MCF 10A (cell line): ENCODE measurements around the gene NNT. TPM values are rescaled to one million over a fixed set of nuclear protein-coding genes. Genes with fewer than 3 reads are reported as not detected.

Experiments
- BruUV-seq: library from RNA; stranded (reverse); fragments of 400-500 nt; replicated peaks from 2 replicates; lab custom pipeline; 2021; lab: Mats Ljungman, UMichigan
- CTCF ChIA-PET: fragments of 300-600 bp; sonication (Branson Sonifier 250); formaldehyde crosslinking; extraction: SDS; loops from one replicate; lab custom pipeline; 2021; ENCODE audit warnings: antibody characterized with exemption, inconsistent platforms; lab: Yijun Ruan, JAX
- POLR2A ChIA-PET: fragments of 300-600, 350-650 bp; sonication (Branson Sonifier 250); formaldehyde crosslinking; extraction: SDS; loops from one replicate; lab custom pipeline; 2020; ENCODE audit warnings: antibody characterized with exemption, inconsistent platforms; lab: Yijun Ruan, JAX
- DNase-seq: peaks from one replicate; pipeline ENCODE4 v3.0.0-alpha.2; 2018; ENCODE audit not compliant: unreplicated experiment
- H3K27ac Mint-ChIP-seq: one replicate; pipeline ENCODE4 v1.8.0; 2022; ENCODE audit warnings: mild to moderate bottlenecking, low read depth, mixed read lengths; ENCODE audit not compliant: unreplicated experiment
- H3K27me3 Mint-ChIP-seq: one replicate; pipeline ENCODE4 v1.8.0; 2022; ENCODE audit warnings: mixed read lengths; ENCODE audit not compliant: insufficient read depth, unreplicated experiment
- H3K36me3 Mint-ChIP-seq: one replicate; pipeline ENCODE4 v1.8.0; 2022; ENCODE audit warnings: mild to moderate bottlenecking, moderate library complexity, mixed read lengths; ENCODE audit not compliant: insufficient read depth, unreplicated experiment
- H3K4me1 Mint-ChIP-seq: one replicate; pipeline ENCODE4 v1.8.0; 2022; ENCODE audit warnings: mixed read lengths; ENCODE audit not compliant: insufficient read depth, unreplicated experiment
- H3K4me3 Mint-ChIP-seq: one replicate; pipeline ENCODE4 v1.8.0; 2022; ENCODE audit warnings: mild to moderate bottlenecking, moderate library complexity, mixed read lengths; ENCODE audit not compliant: unreplicated experiment
- H3K9me3 Mint-ChIP-seq: one replicate; pipeline ENCODE4 v1.8.0; 2022; ENCODE audit warnings: mixed read lengths; ENCODE audit not compliant: unreplicated experiment
- intact Hi-C: fragments of 100-400 bp; cut with micrococcal nuclease; formaldehyde crosslinking; loops from 2 replicates; pipeline ENCODE4 v1.14.1; 2022
- total RNA-seq: library from RNA; stranded (reverse); gene quantifications from 2 replicates; pipeline ENCODE4 v1.2.3, GENCODE V29; 2022
- TF ChIP-seq, protein P1 (sequence below): fragments of 200-600 bp; IDR thresholded peaks from one replicate; pipeline ENCODE4 v1.8.0; 2022; ENCODE audit warnings: antibody characterized with exemption, mild to moderate bottlenecking; ENCODE audit not compliant: unreplicated experiment

The NNT gene
- total RNA-seq, 1 experiment from 2014 or later: 52.3 TPM

DNA sequence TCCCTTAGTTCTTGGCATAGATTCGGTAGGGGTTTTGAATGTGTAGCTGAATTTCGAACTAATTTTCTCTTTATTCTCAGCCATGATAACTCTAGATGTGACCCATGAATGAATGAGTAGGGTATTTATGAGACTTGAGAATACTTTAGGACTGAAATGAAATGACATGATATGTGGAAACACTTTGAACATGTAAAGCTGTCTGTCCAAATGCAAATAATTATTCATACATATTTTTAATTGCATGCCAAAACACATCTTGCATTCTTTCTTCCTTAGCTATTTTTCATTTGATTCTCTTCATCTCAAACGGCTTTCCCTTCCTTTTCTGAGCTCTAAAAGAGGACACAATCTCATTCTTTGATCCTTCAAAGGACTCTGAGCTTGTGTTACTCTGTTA is 3.4 kb downstream of the NNT start:
- TF ChIP-seq, protein P1, sequence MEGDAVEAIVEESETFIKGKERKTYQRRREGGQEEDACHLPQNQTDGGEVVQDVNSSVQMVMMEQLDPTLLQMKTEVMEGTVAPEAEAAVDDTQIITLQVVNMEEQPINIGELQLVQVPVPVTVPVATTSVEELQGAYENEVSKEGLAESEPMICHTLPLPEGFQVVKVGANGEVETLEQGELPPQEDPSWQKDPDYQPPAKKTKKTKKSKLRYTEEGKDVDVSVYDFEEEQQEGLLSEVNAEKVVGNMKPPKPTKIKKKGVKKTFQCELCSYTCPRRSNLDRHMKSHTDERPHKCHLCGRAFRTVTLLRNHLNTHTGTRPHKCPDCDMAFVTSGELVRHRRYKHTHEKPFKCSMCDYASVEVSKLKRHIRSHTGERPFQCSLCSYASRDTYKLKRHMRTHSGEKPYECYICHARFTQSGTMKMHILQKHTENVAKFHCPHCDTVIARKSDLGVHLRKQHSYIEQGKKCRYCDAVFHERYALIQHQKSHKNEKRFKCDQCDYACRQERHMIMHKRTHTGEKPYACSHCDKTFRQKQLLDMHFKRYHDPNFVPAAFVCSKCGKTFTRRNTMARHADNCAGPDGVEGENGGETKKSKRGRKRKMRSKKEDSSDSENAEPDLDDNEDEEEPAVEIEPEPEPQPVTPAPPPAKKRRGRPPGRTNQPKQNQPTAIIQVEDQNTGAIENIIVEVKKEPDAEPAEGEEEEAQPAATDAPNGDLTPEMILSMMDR: no peak
- POLR2A ChIA-PET: interaction anchor here (1.2 kb wide), 1 partner anchor 53 kb away, joined by 7 read pairs; no protein-coding TSS in a partner anchor
- no peak overlapping the region for H3K4me3 Mint-ChIP-seq
- CTCF ChIA-PET: interaction anchor here (0.6 kb wide), 1 partner anchor 25 kb away, joined by 4 read pairs; no protein-coding TSS in a partner anchor
- no peak for DNase-seq
- BruUV-seq: TSS peak; percentile 3
- no peaks in the 10 kb centered on the region for H3K27me3 Mint-ChIP-seq
- H3K27ac Mint-ChIP-seq: no peak overlapping the region
- intact Hi-C loops: no loop called here
- H3K36me3 Mint-ChIP-seq: peaks cover 39% of the 10 kb centered on the region
- no peaks in the 10 kb centered on the region for H3K9me3 Mint-ChIP-seq
- peaks cover 17% of the 10 kb centered on the region for H3K4me1 Mint-ChIP-seq

GRCh38 chr5:43608406-43608805 is 5.4 kb downstream of the NNT start:
- Mint-ChIP-seq H3K4me1 (peaks cover 16% of the 10 kb centered on the region), H3K4me3 (no peak overlapping the region), H3K27ac (no peak overlapping the region), H3K9me3 (no peaks in the 10 kb centered on the region), H3K27me3 (no peaks in the 10 kb centered on the region), H3K36me3 (peaks cover 52% of the 10 kb centered on the region)
- POLR2A ChIA-PET: interaction anchor here (1.1 kb wide), 1 partner anchor 12 kb away, joined by 3 read pairs; no protein-coding TSS in a partner anchor
- BruUV-seq: no TSS peak
- TF ChIP-seq, protein P1: no peak
- DNase-seq: no peak
- intact Hi-C loops: no loop called here
- CTCF ChIA-PET: no interaction called here

GRCh38 chr5:43609752-43610151 is 6.8 kb downstream of the NNT start:
- peak; percentile 14 for DNase-seq
- peaks cover 50% of the 10 kb centered on the region for H3K36me3 Mint-ChIP-seq
- ChIA-PET POLR2A (interaction anchor here (1.1 kb wide), 1 partner anchor 11 kb away, joined by 3 read pairs; no protein-coding TSS in a partner anchor), CTCF (interaction anchor here (0.6 to 1.2 kb wide), 7 partner anchors 14 to 271 kb away, joined by 3 to 5 read pairs (median 4); no protein-coding TSS in a partner anchor)
- no TSS peak for BruUV-seq
- H3K9me3 Mint-ChIP-seq: no peaks in the 10 kb centered on the region
- intact Hi-C loops: no loop called here
- no peaks in the 10 kb centered on the region for H3K27me3 Mint-ChIP-seq
- H3K27ac Mint-ChIP-seq: no peak overlapping the region
- peaks cover 6% of the 10 kb centered on the region for H3K4me1 Mint-ChIP-seq
- TF ChIP-seq, protein P1: no peak
- H3K4me3 Mint-ChIP-seq: no peak overlapping the region

- Mint-ChIP-seq H3K9me3 (no peaks in the 10 kb centered on the region), H3K27me3 (no peaks in the 10 kb centered on the region), H3K27ac (no peak overlapping the region), H3K36me3 (peaks cover 54% of the 10 kb centered on the region), H3K4me1 (peaks cover 11% of the 10 kb centered on the region), H3K4me3 (no peak overlapping the region)
- CTCF ChIA-PET: no interaction called here
- TF ChIP-seq, protein P1: no peak
- no TSS peak for BruUV-seq
- POLR2A ChIA-PET: interaction anchor here (0.9 to 3.4 kb wide), 3 partner anchors 10 to 58 kb away, joined by 3 to 19 read pairs (median 5); partner anchors contain the start of gene NNT
- DNase-seq: no peak
- intact Hi-C loops: no loop called here
These were observed 10.4 kb downstream of the NNT start for GRCh38 chr5:43613370-43613769.
